ENCODE results near the gene WDR82. TPM values are rescaled to one million over a fixed set of nuclear protein-coding genes. Genes with fewer than 3 reads are reported as not detected.
A peak's percentile ranks its signal among the peaks of the same experiment; 100 is the strongest.

The WDR82 gene
- 10 to 100 TPM; 57.6 to 65.5 TPM for total RNA-seq
- long read RNA-seq, full-length matches to known transcripts = 11 of 38 reads
- long read RNA-seq, partial matches to known transcripts = 20 of 38 reads
- long read RNA-seq, other reads (novel, unspliced or antisense) = 7 of 38 reads

DNA sequence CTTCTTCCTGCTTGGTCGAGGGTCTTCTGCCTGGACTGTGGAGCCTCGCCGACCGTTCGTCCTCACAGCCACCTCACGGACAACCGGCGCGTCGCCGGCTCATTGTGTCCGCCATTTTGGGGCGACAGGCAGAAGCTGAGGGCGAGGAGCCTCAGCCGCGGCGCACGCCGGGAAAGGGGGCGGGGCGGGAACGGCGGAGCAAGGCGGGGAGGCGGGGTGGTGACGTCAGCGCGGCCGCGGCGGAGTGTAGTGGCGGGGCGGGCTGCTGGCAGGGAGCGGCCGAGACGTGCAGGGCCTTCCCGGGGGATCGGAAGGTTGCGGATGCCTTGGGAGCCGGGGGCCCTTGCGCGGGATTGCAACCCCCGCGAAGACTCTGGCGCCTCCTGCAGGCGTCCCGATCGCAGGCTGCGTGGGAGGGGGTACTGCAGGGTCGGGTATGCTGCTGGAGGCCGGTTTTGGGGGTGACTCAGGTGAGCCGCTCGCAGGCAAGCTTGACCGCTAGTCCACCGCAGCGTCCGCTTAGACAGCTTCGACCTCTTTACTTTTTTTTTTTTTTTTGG, at the start of gene WDR82:
TSS of gene WDR82 (minus strand) at position 140 of the 560 bp plus-strand sequence. CDS start 288 bp downstream, outside the sequence.
- DNase-seq (peak; percentile 98), ATAC-seq (peak; percentile 97)
- intact Hi-C loops (cut with DNase I) = loop anchor here in 1 of 2 donors (5.0 kb wide), 2 partner anchors 36 to 276 kb away; no protein-coding TSS in a partner anchor

GRCh38 chr3:52327486-52328290, 49.2 kb upstream of the WDR82 start:
- DNase-seq (no peak), ATAC-seq (no peak)
- intact Hi-C loops (cut with DNase I) = no loop called here

DNA sequence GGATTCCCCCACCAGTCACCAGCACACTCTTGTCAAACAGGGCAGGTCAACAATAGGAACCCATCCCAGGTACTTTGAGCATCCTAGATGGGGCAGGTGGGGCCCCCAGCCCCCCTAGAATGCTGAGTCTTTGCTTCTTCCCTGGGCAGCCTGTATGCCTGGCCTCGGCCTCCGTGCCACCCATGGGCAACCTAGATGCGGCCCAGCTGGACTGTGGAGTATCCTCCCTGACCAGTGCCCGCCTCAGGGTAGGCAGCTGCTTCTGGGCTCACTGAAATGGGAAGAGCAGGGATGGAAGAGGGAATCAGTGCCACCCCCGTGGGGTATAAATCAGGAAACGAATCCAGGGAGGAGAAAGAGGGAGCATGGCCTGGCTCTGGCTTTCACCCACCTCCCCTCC, 48.5 kb upstream of the WDR82 start:
- ATAC-seq (no peak), DNase-seq (no peak)
- intact Hi-C loops (cut with DNase I) = no loop called here

GRCh38 chr3:52325686-52326085, 47.2 kb upstream of the WDR82 start:
- ATAC-seq (no peak), DNase-seq (no peak)
- intact Hi-C loops (cut with DNase I) = no loop called here

DNA sequence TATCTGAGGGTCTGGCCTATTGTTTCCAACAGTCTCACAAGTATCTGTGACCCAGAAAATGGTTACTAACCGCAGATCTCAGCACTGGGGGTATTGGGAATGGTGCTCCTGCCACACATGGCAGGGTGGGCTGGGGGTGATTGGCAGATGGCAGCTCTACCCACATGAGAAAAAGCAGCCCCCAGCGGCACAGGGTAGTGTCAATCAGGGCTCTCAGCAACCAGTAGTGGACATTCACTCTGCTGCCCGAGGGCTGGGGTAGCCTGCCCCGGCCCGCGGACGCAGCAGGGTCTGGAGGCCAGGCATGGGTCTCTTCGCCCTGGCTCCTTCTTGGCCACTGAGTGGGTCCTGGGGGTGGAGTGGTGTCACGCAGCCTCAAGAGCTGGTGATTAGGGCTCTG, 46.2 kb upstream of the WDR82 start:
- DNase-seq = no peak

DNA sequence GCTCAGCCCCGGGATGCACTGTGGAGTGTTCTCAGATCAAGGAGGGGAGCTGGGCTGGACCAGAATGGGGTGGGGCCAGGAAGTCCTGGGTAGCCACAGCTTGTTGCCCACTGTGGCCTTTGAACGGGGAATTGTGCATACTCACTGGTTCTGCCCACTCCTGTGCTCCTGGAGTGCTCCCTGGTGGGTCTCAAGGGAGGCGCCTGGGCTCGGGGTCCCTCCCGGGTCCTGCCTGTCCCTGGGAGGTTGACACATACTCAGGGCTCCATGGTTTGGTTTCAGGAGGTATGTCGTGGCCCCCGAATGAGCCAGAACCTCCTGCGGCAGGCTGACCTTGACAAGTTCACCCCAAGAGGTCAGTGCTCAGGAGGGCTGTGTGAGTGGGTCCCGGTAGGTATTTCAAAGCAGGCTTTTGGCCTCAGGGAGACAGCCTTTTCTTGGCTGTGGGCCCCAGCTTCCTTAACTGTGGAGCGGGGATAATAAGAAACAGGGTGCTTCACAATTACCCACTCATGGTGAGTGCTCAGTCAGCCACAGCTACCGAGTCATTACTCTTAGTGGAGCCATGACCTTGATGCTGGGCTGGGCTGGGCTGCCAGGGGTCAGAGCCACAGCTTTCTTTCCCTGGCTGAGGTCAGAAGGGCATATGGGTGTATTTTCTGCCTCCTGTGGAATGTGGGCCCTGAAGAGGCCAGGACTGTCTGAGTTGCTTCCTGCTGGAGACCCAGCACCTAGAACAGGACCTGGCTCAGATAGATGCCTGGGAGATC, 45.3 kb upstream of the WDR82 start:
- DNase-seq (no peak), ATAC-seq (no peak)
- intact Hi-C loops (cut with DNase I) = no loop called here

More for the DNA sequence above, 46.2 kb upstream of the WDR82 start:
- intact Hi-C loops (cut with DNase I) = no loop called here
- no peak for ATAC-seq

DNA sequence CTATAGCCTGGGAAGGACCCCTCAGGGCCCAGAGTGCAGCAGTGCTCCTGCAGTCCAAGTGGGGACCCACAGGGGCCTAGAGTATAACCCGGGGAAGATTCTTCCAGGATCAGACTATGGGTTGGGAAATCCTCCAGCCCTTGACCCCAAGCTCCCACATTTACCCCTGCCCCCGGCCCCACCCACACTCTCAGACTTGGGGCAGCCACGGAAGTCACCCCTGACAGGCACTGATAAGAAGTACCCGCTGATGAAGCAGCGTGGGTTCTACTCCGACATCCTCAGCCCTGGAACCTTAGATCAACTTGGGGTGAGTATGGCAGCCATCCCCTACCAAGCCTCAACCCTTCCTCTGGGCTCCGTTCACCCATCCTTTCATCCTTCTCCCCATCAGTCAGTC, 44.0 kb upstream of the WDR82 start:
- no peak for ATAC-seq
- no peak for DNase-seq
- intact Hi-C loops (cut with DNase I) = no loop called here

DNA sequence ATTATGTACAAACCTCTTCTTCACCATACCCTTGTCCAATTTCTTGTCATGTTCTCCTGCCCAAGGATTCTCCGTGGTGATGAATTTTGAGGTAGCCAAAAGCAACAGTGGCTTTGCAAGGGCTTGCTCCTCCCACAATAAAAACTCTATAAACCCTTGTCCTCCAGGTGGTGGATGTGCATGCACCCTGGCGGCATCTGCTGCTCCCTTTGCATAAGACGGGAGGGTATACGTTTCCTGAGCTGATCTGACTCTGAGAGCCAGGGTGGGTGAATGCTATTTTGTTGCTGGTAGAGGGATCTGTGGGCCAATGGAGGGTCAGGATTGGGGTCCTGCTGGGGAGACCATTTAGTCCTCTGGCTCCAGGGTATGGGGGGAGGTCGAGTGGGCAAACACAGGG, 43.0 kb upstream of the WDR82 start:
- ATAC-seq (no peak), DNase-seq (no peak)
- intact Hi-C loops (cut with DNase I) = no loop called here

- ATAC-seq = no peak
These were observed 41.6 kb upstream of the WDR82 start for GRCh38 chr3:52319921-52320595.

DNA sequence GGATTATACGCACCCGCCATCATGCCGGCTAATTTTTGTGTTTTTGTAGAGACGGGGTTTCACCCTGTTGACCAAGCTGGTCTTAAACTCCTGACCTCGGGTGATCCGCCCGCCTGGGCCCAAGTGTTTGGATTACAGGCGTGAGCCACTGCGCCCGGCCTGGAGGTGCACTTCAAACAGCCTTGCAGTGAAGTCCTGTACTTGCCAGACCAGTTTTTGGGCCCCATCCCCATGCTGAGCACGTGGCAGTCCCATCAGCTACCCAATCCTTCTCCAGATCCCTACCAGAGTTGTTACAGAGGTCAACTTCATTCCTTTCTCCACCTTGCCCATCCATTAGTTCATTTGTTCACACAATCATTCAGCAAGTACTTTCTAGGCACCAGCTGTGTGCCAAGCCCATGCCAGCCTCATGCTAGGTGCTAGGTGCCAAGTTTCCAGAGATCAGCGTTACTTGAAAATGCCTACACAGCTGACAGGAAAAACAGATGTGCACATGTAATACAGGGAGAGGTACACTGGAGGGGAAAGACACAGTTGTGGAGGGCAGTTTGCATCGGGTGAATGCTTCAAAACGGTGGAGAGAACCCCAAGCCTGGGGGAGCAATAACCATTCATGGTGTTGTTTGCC, 39.9 kb upstream of the WDR82 start:
- no peak for ATAC-seq
- intact Hi-C loops (cut with DNase I) = no loop called here

More at GRCh38 chr3:52319921-52320595, 41.6 kb upstream of the WDR82 start:
- no peak for DNase-seq
- intact Hi-C loops (cut with DNase I) = no loop called here

DNA sequence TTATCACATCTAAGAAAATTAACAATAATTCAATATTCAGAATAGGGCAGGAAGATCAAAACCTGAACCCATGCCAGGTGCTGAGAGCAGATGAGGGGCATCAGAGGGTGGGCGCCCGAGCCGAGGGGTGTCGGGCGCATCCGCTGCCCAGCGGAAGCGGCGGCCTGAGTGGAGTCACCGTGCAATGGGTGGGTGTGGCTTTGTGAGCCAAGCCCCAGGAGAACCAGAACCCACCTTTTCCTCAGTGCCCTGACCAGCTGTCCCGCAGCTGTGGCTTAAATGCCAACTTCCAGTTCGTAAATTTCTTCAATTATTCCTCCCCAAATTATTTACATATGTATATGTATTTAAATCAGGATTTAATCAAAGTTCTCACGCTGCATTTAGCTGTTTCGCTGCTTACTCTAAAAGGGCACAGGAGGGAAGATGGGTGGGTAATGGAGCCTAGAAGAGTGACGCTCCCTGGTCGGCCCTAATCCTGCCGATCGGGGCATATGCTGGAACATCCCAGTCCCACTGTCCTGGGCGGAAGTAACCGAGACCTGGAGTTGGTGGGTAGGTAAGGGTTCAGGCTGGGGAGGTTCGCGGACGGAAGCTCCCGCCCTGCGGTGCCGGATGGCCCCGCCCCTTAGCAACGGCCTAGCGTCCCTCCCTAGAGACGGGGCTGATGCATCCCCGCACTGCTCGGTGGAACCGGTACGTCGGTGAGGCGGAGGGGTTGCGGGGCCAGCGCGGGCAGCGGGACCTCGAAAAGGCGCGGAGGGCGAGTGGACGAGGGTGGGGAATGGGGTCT, 39.0 kb upstream of the WDR82 start:
- intact Hi-C loops (cut with DNase I) = no loop called here
- DNase-seq = peak; percentile 73
- peak; percentile 94 to 95 for ATAC-seq

More for the DNA sequence above, 39.9 kb upstream of the WDR82 start:
- no peak for DNase-seq

- intact Hi-C loops (cut with DNase I) = no loop called here
- ATAC-seq = no peak
- no peak for DNase-seq
These were observed 37.7 kb upstream of the WDR82 start, which contains the start of gene DNAH1 for GRCh38 chr3:52315977-52316764. Gene DNAH1 (plus strand): TSS chr3:52316319. CDS start chr3:52322443, 6,124 bp downstream.

- no peak for DNase-seq
- intact Hi-C loops (cut with DNase I) = no loop called here
- no peak for ATAC-seq
These were observed 36.6 kb upstream of the WDR82 start for GRCh38 chr3:52315006-52315405.

DNA sequence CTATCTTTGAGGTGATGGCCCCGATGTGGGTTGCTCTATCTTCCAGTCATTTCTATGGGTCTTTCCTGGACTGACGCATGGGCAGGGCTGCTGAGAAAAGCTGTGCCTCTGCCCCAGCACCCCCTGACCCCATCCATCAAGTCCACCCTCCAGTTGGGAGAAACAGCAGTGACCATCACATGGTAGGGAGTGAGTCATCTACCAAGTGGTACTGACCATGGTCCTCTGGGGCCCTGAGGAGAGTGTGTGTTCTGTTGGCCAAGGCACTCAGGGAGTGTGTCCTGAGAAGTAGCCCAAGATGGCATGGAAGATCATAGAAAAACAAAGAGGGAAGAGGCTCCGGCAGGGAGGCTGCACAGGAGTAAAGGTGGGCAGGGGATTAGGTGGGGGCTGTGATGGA, 36.0 kb upstream of the WDR82 start:
- intact Hi-C loops (cut with DNase I) = no loop called here
- ATAC-seq = no peak

GRCh38 chr3:52313774-52314188, 35.3 kb upstream of the WDR82 start:
- no peak for DNase-seq
- intact Hi-C loops (cut with DNase I) = no loop called here
- ATAC-seq = peak; percentile 25 to 67

More for the DNA sequence above, 36.0 kb upstream of the WDR82 start:
- DNase-seq = no peak

DNA sequence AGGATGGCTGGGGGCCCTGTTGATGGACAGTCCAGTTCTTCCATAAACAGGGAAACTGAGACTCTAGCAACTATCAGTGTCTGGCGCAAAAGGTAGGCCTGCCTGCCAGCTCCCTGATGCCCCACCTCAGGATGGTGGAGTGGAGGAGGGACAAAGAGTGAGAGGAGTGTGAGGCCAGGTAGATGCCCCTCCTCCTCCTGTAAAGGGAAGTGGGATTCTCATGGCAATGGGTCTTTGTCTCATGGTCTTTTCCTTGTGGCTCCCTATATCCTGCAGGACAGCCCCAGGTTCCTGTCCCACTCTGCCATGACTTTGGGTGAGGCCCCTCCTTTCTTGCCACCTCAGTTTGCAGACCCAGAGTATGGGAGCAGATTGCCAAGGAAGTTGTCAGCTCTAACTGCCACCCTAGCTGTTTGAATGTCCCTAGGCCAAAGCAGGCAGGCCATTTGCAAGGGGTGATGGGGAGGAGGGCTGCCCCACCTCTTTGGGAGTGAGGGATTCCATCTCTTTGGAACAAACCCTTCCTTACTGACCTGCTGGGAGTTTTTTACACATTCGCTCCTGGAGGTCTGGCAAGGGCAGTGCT, 34.8 kb upstream of the WDR82 start:
- DNase-seq (no peak), ATAC-seq (no peak)
- intact Hi-C loops (cut with DNase I) = no loop called here
